Keratinocyte (primary cell): ENCODE measurements around the gene ADGRV1.

Experiments used
- EZH2 ChIP-seq: IDR thresholded peaks from one replicate; pipeline ENCODE4 v1.6.1; 2012; ENCODE audit warnings: inconsistent platforms, mild to moderate bottlenecking, low read length, moderate library complexity
- TF ChIP-seq, protein P1 (sequence below), 3 experiments: IDR thresholded peaks in 1 of 3; conservative IDR thresholded peaks in 1 of 3; optimal IDR thresholded peaks in 1 of 3; 2 replicates in 2 of 3; 3 replicates in 1 of 3; pipeline versions ENCODE3 to v1.5.1; 2011; ENCODE audit warnings: low read length in 3 of 3, mild to moderate bottlenecking in 3 of 3, moderate library complexity in 2 of 3, control low read depth in 1 of 3, inconsistent platforms in 1 of 3; ENCODE audit not compliant: insufficient read depth in 2 of 3; ENCODE audit errors: extremely low read depth in 1 of 3

DNA sequence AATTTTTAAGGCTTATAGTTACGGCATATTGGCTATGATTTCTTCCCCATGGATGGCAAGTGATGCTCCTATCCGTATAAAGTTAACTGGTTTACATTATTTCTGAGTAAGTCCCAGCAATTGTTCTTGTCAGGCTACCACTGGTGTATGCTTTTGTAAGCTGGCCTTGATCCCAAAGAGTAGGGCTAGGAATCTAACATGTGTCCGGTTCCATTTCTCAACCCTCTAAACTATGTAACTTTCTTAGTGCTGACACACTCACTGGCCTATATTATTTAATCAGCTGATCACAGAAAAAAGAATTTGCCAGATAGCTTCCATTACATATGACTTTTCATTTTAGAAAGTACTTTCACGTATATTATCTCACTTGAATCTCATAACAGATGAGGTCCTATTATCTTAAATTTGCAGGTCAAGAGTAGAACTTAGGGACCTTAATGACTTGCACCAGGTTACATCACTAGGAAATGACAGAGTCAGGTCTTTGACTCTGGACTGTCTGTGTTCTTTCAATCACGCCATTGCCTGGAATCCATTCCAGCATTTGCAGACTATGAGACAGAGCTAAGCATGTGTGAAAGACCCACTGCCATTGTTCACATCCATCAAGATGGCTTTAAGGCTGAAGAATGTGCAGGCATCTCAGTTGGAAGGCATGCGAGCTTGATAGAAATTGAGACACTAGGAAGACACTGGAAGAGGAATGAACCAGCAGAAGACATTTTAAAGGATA, 461.6 kb downstream of the ADGRV1 start:
- TF ChIP-seq, protein P1, sequence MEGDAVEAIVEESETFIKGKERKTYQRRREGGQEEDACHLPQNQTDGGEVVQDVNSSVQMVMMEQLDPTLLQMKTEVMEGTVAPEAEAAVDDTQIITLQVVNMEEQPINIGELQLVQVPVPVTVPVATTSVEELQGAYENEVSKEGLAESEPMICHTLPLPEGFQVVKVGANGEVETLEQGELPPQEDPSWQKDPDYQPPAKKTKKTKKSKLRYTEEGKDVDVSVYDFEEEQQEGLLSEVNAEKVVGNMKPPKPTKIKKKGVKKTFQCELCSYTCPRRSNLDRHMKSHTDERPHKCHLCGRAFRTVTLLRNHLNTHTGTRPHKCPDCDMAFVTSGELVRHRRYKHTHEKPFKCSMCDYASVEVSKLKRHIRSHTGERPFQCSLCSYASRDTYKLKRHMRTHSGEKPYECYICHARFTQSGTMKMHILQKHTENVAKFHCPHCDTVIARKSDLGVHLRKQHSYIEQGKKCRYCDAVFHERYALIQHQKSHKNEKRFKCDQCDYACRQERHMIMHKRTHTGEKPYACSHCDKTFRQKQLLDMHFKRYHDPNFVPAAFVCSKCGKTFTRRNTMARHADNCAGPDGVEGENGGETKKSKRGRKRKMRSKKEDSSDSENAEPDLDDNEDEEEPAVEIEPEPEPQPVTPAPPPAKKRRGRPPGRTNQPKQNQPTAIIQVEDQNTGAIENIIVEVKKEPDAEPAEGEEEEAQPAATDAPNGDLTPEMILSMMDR (optimal IDR thresholded peaks at IDR 0.05 in 1 of 3, IDR thresholded peaks at IDR 0.05 in 1 of 3, conservative IDR thresholded peaks at IDR 0.05 in 1 of 3; ENCODE audit: extremely low read depth in 1 of 3, insufficient read depth in 2 of 3, low read length in 3 of 3) = no peak
- TF ChIP-seq EZH2 = no peak
